H9 (cell line): ENCODE results near the gene ELMOD3. TPM values are rescaled to one million over a fixed set of nuclear protein-coding genes. Genes with fewer than 3 reads are reported as not detected.
"Not testable (repeated sequence)": the region's sequence is repeated elsewhere in the genome, so short reads cannot be mapped to it uniquely, and the experiment has no call there.

Experiments used
- DNase-seq: peaks from one replicate; pipeline ENCODE4 v3.0.0-alpha.2; 2017
- H2AFZ ChIP-seq: one replicate; pipeline ENCODE4 v1.6.1; 2013; ENCODE audit warnings: mild to moderate bottlenecking, low read length, control low read depth, moderate library complexity
- H2AK5ac ChIP-seq: 2 replicates; pipeline ENCODE4 v1.6.1; 2013; ENCODE audit warnings: low read length, control low read depth, mixed read lengths; ENCODE audit not compliant: insufficient read length
- H2BK120ac ChIP-seq: one replicate; pipeline ENCODE4 v1.6.1; 2013; ENCODE audit warnings: low read depth, mild to moderate bottlenecking, low read length, control low read depth, inconsistent platforms; ENCODE audit not compliant: poor library complexity, severe bottlenecking
- H2BK12ac ChIP-seq: 2 replicates; pipeline ENCODE4 v1.6.1; 2013; ENCODE audit warnings: low read length, control low read depth, mixed read lengths, low read depth; ENCODE audit not compliant: insufficient read length
- H2BK15ac ChIP-seq: 2 replicates; pipeline ENCODE4 v1.6.1; 2013; ENCODE audit warnings: low read depth, low read length, control low read depth
- H2BK20ac ChIP-seq: one replicate; pipeline ENCODE4 v1.6.1; 2013; ENCODE audit warnings: low read depth, mild to moderate bottlenecking, low read length, control low read depth, inconsistent platforms; ENCODE audit not compliant: poor library complexity, severe bottlenecking
- H2BK5ac ChIP-seq: 2 replicates; pipeline ENCODE4 v1.6.1; 2013; ENCODE audit warnings: low read length, control low read depth, mixed read lengths; ENCODE audit not compliant: insufficient read length
- H3K14ac ChIP-seq: 2 replicates; pipeline ENCODE4 v1.6.1; 2013; ENCODE audit warnings: low read length, control low read depth; ENCODE audit not compliant: insufficient read depth
- H3K18ac ChIP-seq: 2 replicates; pipeline ENCODE4 v1.6.1; 2013; ENCODE audit warnings: low read depth, mild to moderate bottlenecking, mixed read lengths, low read length, control low read depth; ENCODE audit not compliant: insufficient read length
- H3K23ac ChIP-seq: 2 replicates; pipeline ENCODE4 v1.6.1; 2013; ENCODE audit warnings: low read length, control low read depth, mixed read lengths, low read depth; ENCODE audit not compliant: insufficient read length
- H3K23me2 ChIP-seq: 2 replicates; pipeline ENCODE4 v1.6.1; 2013; ENCODE audit warnings: low read depth, mild to moderate bottlenecking, mixed read lengths, low read length, control low read depth; ENCODE audit not compliant: insufficient read length, poor library complexity, severe bottlenecking
- H3K27ac ChIP-seq: 2 replicates; pipeline ENCODE4 v1.5.1; 2013; ENCODE audit warnings: low read length, control low read depth, mixed read lengths, low read depth; ENCODE audit not compliant: insufficient read length
- H3K27me3 ChIP-seq: 2 replicates; pipeline ENCODE4 v1.6.1; 2013; ENCODE audit warnings: low read length, control low read depth, inconsistent platforms; ENCODE audit not compliant: insufficient read depth
- H3K4ac ChIP-seq: 2 replicates; pipeline ENCODE4 v1.6.1; 2013; ENCODE audit warnings: low read depth, mild to moderate bottlenecking, control low read depth, inconsistent platforms, low read length, moderate library complexity
- H3K4me1 ChIP-seq: 2 replicates; pipeline ENCODE4 v1.6.1; 2013; ENCODE audit warnings: low read length, control low read depth, inconsistent platforms; ENCODE audit not compliant: insufficient read depth
- H3K4me2 ChIP-seq: 2 replicates; pipeline ENCODE4 v1.6.1; 2013; ENCODE audit warnings: low read length, control low read depth, mixed read lengths; ENCODE audit not compliant: insufficient read length, insufficient read depth
- H3K56ac ChIP-seq: 2 replicates; pipeline ENCODE4 v1.6.1; 2013; ENCODE audit warnings: low read depth, mild to moderate bottlenecking, mixed read lengths, low read length, control low read depth; ENCODE audit not compliant: insufficient read length
- H3K79me1 ChIP-seq: 2 replicates; pipeline ENCODE4 v1.6.1; 2013; ENCODE audit warnings: low read depth, mild to moderate bottlenecking, moderate library complexity, low read length, control low read depth, inconsistent platforms; ENCODE audit not compliant: insufficient read depth, poor library complexity, severe bottlenecking
- H3K79me2 ChIP-seq: 2 replicates; pipeline ENCODE4 v1.6.1; 2013; ENCODE audit warnings: low read length, control low read depth, inconsistent platforms; ENCODE audit not compliant: insufficient read depth
- H3K9ac ChIP-seq: 2 replicates; pipeline ENCODE4 v1.6.1; 2013; ENCODE audit warnings: low read length, control low read depth, mixed read lengths; ENCODE audit not compliant: insufficient read length; ENCODE audit errors: extremely low read depth
- H3K9me3 ChIP-seq: one replicate; pipeline ENCODE4 v1.6.1; 2013; ENCODE audit warnings: low read depth, low read length, inconsistent platforms; ENCODE audit not compliant: control insufficient read depth
- H3T11ph ChIP-seq: one replicate; pipeline ENCODE4 v1.6.1; 2013; ENCODE audit warnings: mild to moderate bottlenecking, low read length, control low read depth, inconsistent platforms
- H4K20me1 ChIP-seq: one replicate; pipeline ENCODE4 v1.6.1; 2013; ENCODE audit not compliant: control insufficient read depth, insufficient read length, insufficient read depth
- H4K5ac ChIP-seq: 2 replicates; pipeline ENCODE4 v1.6.1; 2013; ENCODE audit warnings: low read depth, mild to moderate bottlenecking, mixed read lengths, low read length, control low read depth; ENCODE audit not compliant: insufficient read length
- H4K8ac ChIP-seq: replicated peaks from 2 replicates; pipeline ENCODE4 v1.6.1; 2013; ENCODE audit warnings: low read length, control low read depth, mixed read lengths, low read depth; ENCODE audit not compliant: insufficient read length
- H4K91ac ChIP-seq: 2 replicates; pipeline ENCODE4 v1.6.1; 2013; ENCODE audit warnings: low read depth, mild to moderate bottlenecking, moderate library complexity, mixed read lengths, low read length, control low read depth; ENCODE audit not compliant: insufficient read length
- H3K27ac Mint-ChIP-seq, 3 experiments: 2 replicates in 2 of 3; 3 replicates in 1 of 3; pipeline ENCODE4 v1.8.0; 2020 to 2021; ENCODE audit warnings: mixed read lengths in 3 of 3, mild to moderate bottlenecking in 1 of 3, moderate library complexity in 1 of 3
- H3K27me3 Mint-ChIP-seq: 2 replicates; pipeline ENCODE4 v1.8.0; 2021; ENCODE audit warnings: low read depth, mild to moderate bottlenecking, moderate library complexity, mixed read lengths
- H3K36me3 Mint-ChIP-seq, 3 experiments: 2 replicates in 2 of 3; 3 replicates in 1 of 3; pipeline ENCODE4 v1.8.0; 2020 to 2021; ENCODE audit warnings: low read depth in 3 of 3, mixed read lengths in 3 of 3; ENCODE audit not compliant: insufficient read depth in 1 of 3
- H3K4me1 Mint-ChIP-seq, 2 experiments: 2 replicates each; pipeline ENCODE4 v1.8.0; 2020; ENCODE audit warnings: mixed read lengths in 2 of 2
- H3K4me3 Mint-ChIP-seq, 2 experiments: 2 replicates in 1 of 2; 3 replicates in 1 of 2; pipeline ENCODE4 v1.8.0; 2020 to 2021; ENCODE audit warnings: mild to moderate bottlenecking in 2 of 2, mixed read lengths in 2 of 2, moderate library complexity in 1 of 2
- H3K9me3 Mint-ChIP-seq, 2 experiments: 2 replicates in 1 of 2; 3 replicates in 1 of 2; pipeline ENCODE4 v1.8.0; 2020; ENCODE audit warnings: mild to moderate bottlenecking in 2 of 2, mixed read lengths in 2 of 2, moderate library complexity in 1 of 2
- WGBS: extraction: QIAGEN DNeasy Blood & Tissue Kit; methylation state at CpG from one replicate; pipeline ENCODE4 v1.1.7; 2013; ENCODE audit warnings: missing lambda C conversion rate, low lambda C conversion rate, mixed read lengths; ENCODE audit not compliant: insufficient read length; ENCODE audit errors: extremely low coverage; 5-methylcytosine and 5-hydroxymethylcytosine counted together
- total RNA-seq: library from RNA; stranded (reverse); gene quantifications from 2 replicates; pipeline ENCODE4 v1.2.1, GENCODE V29; 2021
- TF ChIP-seq, protein P1 (sequence below): fragments of 200-600 bp; sonication (generic); conservative IDR thresholded peaks from 3 replicates; pipeline ENCODE4 v1.8.0; 2021; ENCODE audit warnings: antibody characterized with exemption, mild to moderate bottlenecking

ELMOD3 gene
- total RNA-seq, 1 experiment from 2014 or later, result 7.6 TPM

GRCh38 chr2:85439025-85439472 is 84.5 kb downstream of the ELMOD3 start:
- Mint-ChIP-seq H3K9me3 (no peaks in the 10 kb centered on the region; a peak in 2 of 5 replicates), H3K27me3 (peaks cover 20% of the 10 kb centered on the region), H3K27ac (no peak overlapping the region), H3K36me3 (no peaks in the 10 kb centered on the region), H3K4me3 (no peak overlapping the region), H3K4me1 (peaks cover 21 to 32% of the 10 kb centered on the region in 2 experiments)
- Histone ChIP-seq H2BK120ac (no peak overlapping the region), H3K9ac (no peak overlapping the region), H3K4me2 (no peak overlapping the region), H3T11ph (no peak overlapping the region), H3K14ac (no peak overlapping the region), H4K8ac (no peak overlapping the region), H3K27ac (no peak overlapping the region), H3K23ac (no peak overlapping the region), H3K18ac (no peak overlapping the region), H2BK20ac (no peak overlapping the region), H3K79me2 (no peaks in the 10 kb centered on the region), H3K56ac (no peak overlapping the region), H2BK12ac (no peak overlapping the region), H2BK5ac (no peak overlapping the region), H4K20me1 (no peaks in the 10 kb centered on the region), H3K4ac (no peak overlapping the region), H3K27me3 (no peaks in the 10 kb centered on the region; the same call in 1 of the 2 replicates), H3K4me1 (peaks cover 3% of the 10 kb centered on the region; the same call in 1 of the 2 replicates), H2AK5ac (no peak overlapping the region), H2BK15ac (no peak overlapping the region), H4K91ac (no peak overlapping the region), H3K9me3 (no peaks in the 10 kb centered on the region), H4K5ac (no peak overlapping the region), H3K23me2 (peaks cover 3% of the 10 kb centered on the region), H3K79me1 (no peaks in the 10 kb centered on the region), H2AFZ (no peak overlapping the region)
- DNase-seq, result no peak
- no CpG with 5 or more reads among the region's 6 CpGs for WGBS
- TF ChIP-seq, protein P1, sequence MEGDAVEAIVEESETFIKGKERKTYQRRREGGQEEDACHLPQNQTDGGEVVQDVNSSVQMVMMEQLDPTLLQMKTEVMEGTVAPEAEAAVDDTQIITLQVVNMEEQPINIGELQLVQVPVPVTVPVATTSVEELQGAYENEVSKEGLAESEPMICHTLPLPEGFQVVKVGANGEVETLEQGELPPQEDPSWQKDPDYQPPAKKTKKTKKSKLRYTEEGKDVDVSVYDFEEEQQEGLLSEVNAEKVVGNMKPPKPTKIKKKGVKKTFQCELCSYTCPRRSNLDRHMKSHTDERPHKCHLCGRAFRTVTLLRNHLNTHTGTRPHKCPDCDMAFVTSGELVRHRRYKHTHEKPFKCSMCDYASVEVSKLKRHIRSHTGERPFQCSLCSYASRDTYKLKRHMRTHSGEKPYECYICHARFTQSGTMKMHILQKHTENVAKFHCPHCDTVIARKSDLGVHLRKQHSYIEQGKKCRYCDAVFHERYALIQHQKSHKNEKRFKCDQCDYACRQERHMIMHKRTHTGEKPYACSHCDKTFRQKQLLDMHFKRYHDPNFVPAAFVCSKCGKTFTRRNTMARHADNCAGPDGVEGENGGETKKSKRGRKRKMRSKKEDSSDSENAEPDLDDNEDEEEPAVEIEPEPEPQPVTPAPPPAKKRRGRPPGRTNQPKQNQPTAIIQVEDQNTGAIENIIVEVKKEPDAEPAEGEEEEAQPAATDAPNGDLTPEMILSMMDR, result no peak

- not testable (repeated sequence) for H3K27ac Mint-ChIP-seq, H3K79me1 ChIP-seq, H3K56ac ChIP-seq, H3K27ac ChIP-seq, H4K91ac ChIP-seq, H2AK5ac ChIP-seq, H3K4ac ChIP-seq, H3K9me3 Mint-ChIP-seq, H3K23ac ChIP-seq, H3K23me2 ChIP-seq, H3K4me1 ChIP-seq, H3K79me2 ChIP-seq, H2BK120ac ChIP-seq, H3T11ph ChIP-seq, H3K18ac ChIP-seq, H4K20me1 ChIP-seq, DNase-seq, H3K36me3 Mint-ChIP-seq, H2BK12ac ChIP-seq, H3K4me2 ChIP-seq, H3K9ac ChIP-seq, H3K27me3 ChIP-seq, H3K9me3 ChIP-seq, H4K5ac ChIP-seq, H4K8ac ChIP-seq, H2BK15ac ChIP-seq, H2BK20ac ChIP-seq, H2AFZ ChIP-seq, H3K14ac ChIP-seq, H3K4me3 Mint-ChIP-seq, H2BK5ac ChIP-seq
- peaks cover 20% of the 10 kb centered on the region for H3K27me3 Mint-ChIP-seq
- peaks cover 21 to 34% of the 10 kb centered on the region in 2 experiments for H3K4me1 Mint-ChIP-seq
- WGBS, result no CpG with 5 or more reads among the region's 9 CpGs
These were observed 85.0 kb downstream of the ELMOD3 start for GRCh38 chr2:85439569-85439968.
